Stimulated activated CD4-positive, alpha-beta T cell treated with anti-CD3 and anti-CD28 coated beads, Interleukin-4, amount 100 ng/mL, for 4 hours (primary cell): ENCODE measurements around the gene GIGYF2.
"Not testable (repeated sequence)": the region's sequence is repeated elsewhere in the genome, so short reads cannot be mapped to it uniquely, and the experiment has no call there.

Source experiments
- DNase-seq, 2 experiments: peaks; one replicate each; pipeline ENCODE4 v3.0.0-alpha.2; 2020

The GIGYF2 gene

GRCh38 chr2:232898592-232899543 is 201.7 kb downstream of the GIGYF2 start:
- no peak for DNase-seq

- no peak for DNase-seq
Observed at GRCh38 chr2:232900811-232901735, 203.9 kb downstream of the GIGYF2 start.

- peak in 1 of 2 experiments; percentile 18 for DNase-seq
Observed at GRCh38 chr2:232901736-232902578, 204.8 kb downstream of the GIGYF2 start.

- no peak for DNase-seq
Observed at GRCh38 chr2:232903989-232904388, 206.9 kb downstream of the GIGYF2 start.

GRCh38 chr2:232906867-232907717 is 210.0 kb downstream of the GIGYF2 start:
- DNase-seq, result not testable (repeated sequence)

- DNase-seq, result not testable (repeated sequence)
Observed at GRCh38 chr2:232907718-232908085, 210.6 kb downstream of the GIGYF2 start.

- DNase-seq, result no peak
Observed at GRCh38 chr2:232908695-232909094, 211.6 kb downstream of the GIGYF2 start.
